NCI-H146 treated with DMSO at 0.1 percent for 48 hours (cell line): ENCODE measurements around the gene TTLL11.

Experiments
- DNase-seq: peaks from one replicate; lab custom pipeline; 2025; ENCODE audit not compliant: unreplicated experiment; lab: John Stamatoyannopoulos, UW

TTLL11 gene

GRCh38 chr9:122110100-122110833 lies 17.2 kb upstream of the TTLL11 start:
- no peak for DNase-seq

DNA sequence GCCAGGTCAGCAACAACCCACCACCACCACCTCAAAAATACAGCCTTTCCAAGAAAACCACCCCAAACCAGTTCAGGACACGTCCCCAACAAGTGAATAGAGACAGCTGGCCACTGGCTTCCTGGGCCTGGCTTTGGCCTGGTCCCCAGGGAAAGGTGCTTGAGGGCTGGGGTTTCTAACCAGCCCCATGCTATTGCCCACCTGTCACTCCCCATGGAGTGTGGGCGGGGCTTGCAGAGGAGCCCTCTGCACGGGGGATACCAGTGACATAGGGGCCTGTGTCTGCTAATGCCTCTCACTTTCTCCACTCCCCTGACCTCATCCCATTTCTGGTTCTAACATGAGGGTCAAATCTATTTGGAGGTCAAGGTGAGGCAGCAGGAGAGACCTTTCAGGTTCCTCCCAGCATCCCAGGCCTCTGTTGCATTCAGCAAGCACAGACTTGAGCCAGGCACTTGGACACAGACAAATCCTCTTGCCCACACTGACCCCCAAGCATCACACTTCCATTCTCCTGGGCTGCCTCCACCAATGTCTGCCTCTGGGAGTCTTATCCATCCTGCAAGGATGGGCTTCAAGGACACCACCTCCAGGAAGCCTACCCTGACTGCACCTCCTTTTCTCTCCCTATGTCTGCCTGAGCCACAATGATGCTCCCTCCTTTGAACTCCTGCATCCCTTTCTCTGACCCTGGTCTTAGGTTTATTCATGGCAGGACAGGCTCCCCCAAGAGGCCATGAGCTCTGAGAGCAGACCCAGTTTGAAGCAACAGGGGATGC lies 16.1 kb upstream of the TTLL11 start:
- no peak for DNase-seq

GRCh38 chr9:122107291-122107805 lies 14.2 kb upstream of the TTLL11 start:
- DNase-seq = no peak

DNA sequence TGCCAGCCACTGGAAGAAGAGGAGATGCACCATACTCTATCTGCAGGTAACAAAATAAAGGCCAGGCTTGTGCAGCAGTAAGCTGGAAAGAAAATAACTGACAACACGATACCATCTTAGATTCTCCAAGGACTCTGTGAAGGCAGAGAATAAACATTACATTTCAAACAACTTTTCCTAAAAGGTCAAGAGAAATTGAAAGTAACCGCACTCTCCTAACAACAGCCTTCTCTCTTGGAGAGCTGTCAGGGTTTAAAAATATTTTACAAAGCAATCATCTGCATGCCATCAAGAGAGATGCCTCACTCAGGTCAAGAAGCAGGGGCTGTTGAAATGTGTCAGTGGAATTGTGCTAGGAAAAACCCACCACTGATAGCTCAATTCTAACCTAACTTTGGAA lies 13.5 kb upstream of the TTLL11 start:
- DNase-seq = no peak

DNA sequence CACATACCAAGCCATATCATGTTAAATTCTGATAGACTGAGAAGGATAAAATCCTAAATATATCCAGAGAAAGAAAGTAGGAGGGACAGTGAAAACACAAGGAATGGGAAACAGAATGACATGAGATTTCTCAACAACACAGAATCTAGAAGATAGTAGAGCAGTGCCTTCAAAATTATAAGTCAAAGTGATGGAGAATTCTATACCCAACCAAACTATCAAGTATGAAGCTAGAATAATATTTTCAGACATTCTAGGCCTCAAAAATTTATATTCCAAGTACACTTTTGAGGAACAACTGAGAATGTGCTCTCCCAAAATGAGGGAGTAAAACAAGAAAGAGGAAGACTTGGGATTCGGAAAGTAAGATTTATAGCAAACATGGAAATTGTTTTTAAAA lies 10.9 kb upstream of the TTLL11 start:
- DNase-seq = no peak

- no peak for DNase-seq
These were observed 9.0 kb upstream of the TTLL11 start for GRCh38 chr9:122102156-122102555.

GRCh38 chr9:122100756-122101155 lies 7.6 kb upstream of the TTLL11 start:
- DNase-seq = no peak

- DNase-seq = peak; percentile 35
These were observed 6.3 kb upstream of the TTLL11 start for GRCh38 chr9:122099271-122099869.

- DNase-seq = no peak
These were observed 4.7 kb upstream of the TTLL11 start for GRCh38 chr9:122097679-122098315.

- no peak for DNase-seq
These were observed 3.7 kb upstream of the TTLL11 start for GRCh38 chr9:122096620-122097415.

- DNase-seq = peak; percentile 5
These were observed 2.1 kb upstream of the TTLL11 start for GRCh38 chr9:122095010-122095767.

DNA sequence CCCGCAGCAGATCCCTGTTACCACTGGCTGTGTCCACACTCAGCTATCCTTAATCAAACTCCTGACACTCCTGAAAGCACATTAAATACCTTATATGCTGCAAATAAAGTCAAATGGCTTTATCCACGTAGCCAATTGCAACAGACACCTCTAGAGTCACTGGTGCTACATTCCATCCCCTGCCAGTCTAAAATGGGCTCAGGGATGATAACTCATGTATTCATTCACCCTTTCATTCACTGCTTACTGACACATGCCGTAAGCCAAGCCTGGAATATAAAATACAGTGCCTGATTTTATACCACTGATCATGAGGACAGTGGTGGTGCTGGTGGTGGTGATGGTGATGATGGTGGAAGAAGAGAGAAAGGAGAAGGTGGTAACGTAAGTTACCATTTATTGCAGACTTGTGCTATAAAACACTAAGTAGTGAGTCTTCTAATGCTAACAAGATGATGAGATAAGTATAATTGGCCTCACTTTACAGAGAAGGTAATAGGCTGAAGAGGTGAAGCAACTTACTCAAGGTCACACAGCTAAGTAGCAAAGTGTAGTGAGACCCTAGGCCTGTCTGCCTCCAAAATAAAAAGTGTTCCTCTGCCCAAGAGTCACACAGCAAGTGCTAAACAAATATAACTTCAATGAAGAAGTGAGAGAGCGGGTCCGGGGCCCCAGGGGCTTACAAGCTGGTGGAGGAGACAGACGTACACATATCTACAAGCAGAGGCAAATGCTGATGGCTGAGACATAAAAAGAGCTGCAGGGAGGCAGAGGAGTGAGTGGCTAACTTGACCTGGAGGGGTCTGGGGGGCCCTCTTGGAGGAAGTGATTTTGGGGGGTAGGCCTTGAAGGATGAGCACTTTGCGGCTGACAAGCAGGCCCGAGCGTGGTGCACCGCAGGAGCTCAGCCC lies 1.2 kb downstream of the TTLL11 start:
- DNase-seq = no peak

- DNase-seq = no peak
These were observed 2.1 kb downstream of the TTLL11 start for GRCh38 chr9:122090981-122091380.

- DNase-seq = no peak
These were observed 2.7 kb downstream of the TTLL11 start for GRCh38 chr9:122090287-122090883.

DNA sequence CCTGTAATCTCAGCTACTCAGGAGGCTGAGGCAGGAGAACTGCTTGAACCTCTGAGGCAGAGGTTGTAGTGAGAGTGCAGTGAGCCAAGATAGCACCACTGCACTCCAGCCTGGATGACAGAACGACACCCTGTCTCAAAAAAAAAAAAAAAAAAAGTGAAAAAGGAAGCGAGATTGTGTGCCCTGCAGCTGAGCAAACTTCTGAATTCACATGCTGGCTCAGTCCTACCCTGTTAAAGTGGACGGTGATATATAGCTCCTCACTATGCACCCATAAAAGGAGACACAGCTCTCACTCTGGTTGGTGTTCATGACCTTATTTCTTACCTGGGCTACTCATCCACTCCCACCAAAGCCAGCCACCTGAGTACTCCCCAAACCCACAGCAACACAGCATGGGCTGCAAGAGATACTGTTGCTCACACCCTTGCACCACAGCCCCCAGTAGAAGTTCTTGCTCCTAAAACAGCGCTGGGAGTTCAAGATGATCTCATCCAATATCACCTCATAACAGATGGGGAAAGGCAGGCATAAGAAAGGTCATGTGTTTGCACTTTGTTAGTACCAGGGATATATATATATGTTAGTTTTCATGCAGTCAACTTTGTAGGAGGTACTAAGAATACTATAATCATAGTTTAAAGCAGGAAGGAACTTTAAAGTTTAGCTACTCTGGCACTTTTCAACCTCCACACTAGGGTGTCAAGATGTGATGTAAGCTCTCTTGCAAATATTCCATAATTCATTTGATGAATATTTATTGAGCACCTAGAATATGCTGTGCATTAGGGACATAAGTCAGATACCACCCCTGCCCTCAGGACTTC lies 4.0 kb downstream of the TTLL11 start:
- DNase-seq = no peak

- DNase-seq = no peak
These were observed 5.5 kb downstream of the TTLL11 start for GRCh38 chr9:122087406-122088200.

- no peak for DNase-seq
These were observed 6.2 kb downstream of the TTLL11 start for GRCh38 chr9:122086873-122087272.
